ENCODE data around the gene TNFSF11. TPM values are rescaled to one million over a fixed set of nuclear protein-coding genes. Genes with fewer than 3 reads are reported as not detected.

Gene TNFSF11
- total RNA-seq, 1 donor from 2014 or later: not detected

GRCh38 chr13:42561752-42562467 is 12.0 kb upstream of the TNFSF11 start:
- Mint-ChIP-seq H3K4me1 (ENCODE audit: low read depth) (no peaks in the 10 kb centered on the region), H3K4me3 (ENCODE audit: low read depth) (no peak overlapping the region)

GRCh38 chr13:42567906-42568305 is 6.0 kb upstream of the TNFSF11 start:
- Mint-ChIP-seq H3K36me3 (ENCODE audit: insufficient read depth) (peaks cover 4% of the 10 kb centered on the region), H3K27me3 (peaks cover 3% of the 10 kb centered on the region), H3K4me1 (ENCODE audit: low read depth) (peaks cover 4% of the 10 kb centered on the region), H3K9me3 (ENCODE audit: low read depth) (peaks cover 17% of the 10 kb centered on the region), H3K27ac (no peak overlapping the region), H3K4me3 (ENCODE audit: low read depth) (no peak overlapping the region)
- TF ChIP-seq CTCF (IDR thresholded peaks at IDR 0.05; ENCODE audit: unreplicated experiment): no peak
- DNase-seq (ENCODE audit: low spot score, unreplicated experiment): no peak

More at GRCh38 chr13:42561752-42562467, 12.0 kb upstream of the TNFSF11 start:
- Mint-ChIP-seq H3K36me3 (ENCODE audit: insufficient read depth) (peaks cover 1% of the 10 kb centered on the region), H3K9me3 (ENCODE audit: low read depth) (peaks cover 19% of the 10 kb centered on the region), H3K27ac (no peak overlapping the region), H3K27me3 (no peaks in the 10 kb centered on the region)
- DNase-seq (ENCODE audit: low spot score, unreplicated experiment): no peak
- TF ChIP-seq CTCF (IDR thresholded peaks at IDR 0.05; ENCODE audit: unreplicated experiment): no peak

- no peak for DNase-seq (ENCODE audit: low spot score, unreplicated experiment)
These were observed 4.2 kb upstream of the TNFSF11 start for GRCh38 chr13:42569576-42570344.

GRCh38 chr13:42571895-42572294 is 2.1 kb upstream of the TNFSF11 start:
- no peak for DNase-seq (ENCODE audit: low spot score, unreplicated experiment)
- peaks cover 5% of the 10 kb centered on the region for H3K36me3 Mint-ChIP-seq (ENCODE audit: insufficient read depth)
- peaks cover 36% of the 10 kb centered on the region for H3K27me3 Mint-ChIP-seq
- no peak overlapping the region for H3K27ac Mint-ChIP-seq
- H3K4me1 Mint-ChIP-seq (ENCODE audit: low read depth): peaks cover 6% of the 10 kb centered on the region
- no peak overlapping the region for H3K4me3 Mint-ChIP-seq (ENCODE audit: low read depth)
- peaks cover 14% of the 10 kb centered on the region for H3K9me3 Mint-ChIP-seq (ENCODE audit: low read depth)
- TF ChIP-seq CTCF (IDR thresholded peaks at IDR 0.05; ENCODE audit: unreplicated experiment): no peak

More at GRCh38 chr13:42569576-42570344, 4.2 kb upstream of the TNFSF11 start:
- no peak for TF ChIP-seq CTCF (IDR thresholded peaks at IDR 0.05; ENCODE audit: unreplicated experiment)
- H3K27me3 Mint-ChIP-seq: peaks cover 15% of the 10 kb centered on the region
- no peak overlapping the region for H3K4me3 Mint-ChIP-seq (ENCODE audit: low read depth)
- no peak overlapping the region for H3K27ac Mint-ChIP-seq
- H3K9me3 Mint-ChIP-seq (ENCODE audit: low read depth): peaks cover 15% of the 10 kb centered on the region
- H3K36me3 Mint-ChIP-seq (ENCODE audit: insufficient read depth): peaks cover 5% of the 10 kb centered on the region
- peaks cover 4% of the 10 kb centered on the region for H3K4me1 Mint-ChIP-seq (ENCODE audit: low read depth)

GRCh38 chr13:42574435-42575311 is 721 bp downstream of the TNFSF11 start:
- H3K4me3 Mint-ChIP-seq (ENCODE audit: low read depth): peak overlapping the region; percentile 54
- peaks cover 5% of the 10 kb centered on the region for H3K36me3 Mint-ChIP-seq (ENCODE audit: insufficient read depth)
- peaks cover 46% of the 10 kb centered on the region for H3K27me3 Mint-ChIP-seq
- no peak overlapping the region for H3K27ac Mint-ChIP-seq
- H3K9me3 Mint-ChIP-seq (ENCODE audit: low read depth): peaks cover 14% of the 10 kb centered on the region
- no peak for TF ChIP-seq CTCF (IDR thresholded peaks at IDR 0.05; ENCODE audit: unreplicated experiment)
- peak; percentile 14 for DNase-seq (ENCODE audit: low spot score, unreplicated experiment)
- peaks cover 1% of the 10 kb centered on the region for H3K4me1 Mint-ChIP-seq (ENCODE audit: low read depth)

Data from progenitor cell of endocrine pancreas (in vitro differentiated cells).